Activated naive CD4-positive, alpha-beta T cell treated with anti-CD3 and anti-CD28 coated beads, Interleukin-2, amount 50 U/mL, for 24 hours (primary cell): ENCODE measurements around the gene CLIP2.
A peak's percentile ranks its signal among the peaks of the same experiment; 100 is the strongest.
"Not testable (repeated sequence)": the region's sequence is repeated elsewhere in the genome, so short reads cannot be mapped to it uniquely, and the experiment has no call there.

ENCODE experiments used
- H3K27ac Mint-ChIP-seq: one replicate; pipeline ENCODE4 v1.8.0; 2021; ENCODE audit warnings: mild to moderate bottlenecking, mixed read lengths
- H3K27me3 Mint-ChIP-seq: one replicate; pipeline ENCODE4 v1.8.0; 2021; ENCODE audit warnings: mixed read lengths
- H3K36me3 Mint-ChIP-seq: one replicate; pipeline ENCODE4 v1.8.0; 2021; ENCODE audit warnings: mixed read lengths
- H3K4me1 Mint-ChIP-seq: one replicate; pipeline ENCODE4 v1.8.0; 2021; ENCODE audit warnings: mixed read lengths
- H3K4me3 Mint-ChIP-seq: one replicate; pipeline ENCODE4 v1.8.0; 2021; ENCODE audit warnings: mild to moderate bottlenecking, mixed read lengths
- H3K9me3 Mint-ChIP-seq: one replicate; pipeline ENCODE4 v1.8.0; 2021; ENCODE audit warnings: mixed read lengths

The CLIP2 gene

DNA sequence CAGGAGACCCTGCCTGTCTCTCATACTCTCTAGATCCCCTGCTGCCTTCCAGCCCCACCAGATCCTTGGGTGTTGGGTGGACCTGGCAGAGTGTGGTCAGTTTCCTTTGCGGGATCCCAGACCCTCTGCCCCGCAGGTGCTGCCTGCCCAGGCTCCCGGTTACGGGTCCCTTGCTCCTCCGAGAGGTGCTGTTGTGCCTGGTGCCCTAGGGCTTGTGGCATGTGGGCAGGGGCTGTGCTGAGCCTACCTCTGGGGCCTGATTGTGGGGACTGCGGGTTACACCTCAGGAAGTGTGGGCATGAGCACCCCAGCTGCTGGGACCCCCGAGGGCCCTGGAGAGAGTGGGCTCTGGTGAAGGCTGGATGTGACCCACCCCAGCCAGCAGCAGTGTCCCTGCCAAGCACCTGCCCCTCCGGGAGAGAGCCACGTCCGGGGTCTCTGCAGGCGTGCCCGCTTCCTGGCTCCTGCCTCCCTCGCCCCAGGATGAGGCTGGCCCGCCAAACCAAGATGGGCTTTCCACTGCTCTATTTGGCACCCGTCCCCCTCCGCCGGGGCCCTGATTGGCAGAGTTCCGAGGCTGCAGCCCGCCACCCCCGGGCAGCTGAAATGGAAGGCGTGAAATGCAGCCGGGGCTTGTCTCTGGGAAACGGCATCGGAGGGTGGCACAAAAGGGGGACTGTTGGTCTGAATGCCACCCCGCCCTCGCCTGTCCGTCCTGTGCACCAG lies 17.0 kb downstream of the CLIP2 start:
- H3K9me3 Mint-ChIP-seq = no peaks in the 10 kb centered on the region
- peaks cover 10% of the 10 kb centered on the region for H3K4me1 Mint-ChIP-seq
- peaks cover 5% of the 10 kb centered on the region for H3K27me3 Mint-ChIP-seq
- no peaks in the 10 kb centered on the region for H3K36me3 Mint-ChIP-seq
- H3K27ac Mint-ChIP-seq = no peak overlapping the region
- peak overlapping the region; percentile 64 for H3K4me3 Mint-ChIP-seq

DNA sequence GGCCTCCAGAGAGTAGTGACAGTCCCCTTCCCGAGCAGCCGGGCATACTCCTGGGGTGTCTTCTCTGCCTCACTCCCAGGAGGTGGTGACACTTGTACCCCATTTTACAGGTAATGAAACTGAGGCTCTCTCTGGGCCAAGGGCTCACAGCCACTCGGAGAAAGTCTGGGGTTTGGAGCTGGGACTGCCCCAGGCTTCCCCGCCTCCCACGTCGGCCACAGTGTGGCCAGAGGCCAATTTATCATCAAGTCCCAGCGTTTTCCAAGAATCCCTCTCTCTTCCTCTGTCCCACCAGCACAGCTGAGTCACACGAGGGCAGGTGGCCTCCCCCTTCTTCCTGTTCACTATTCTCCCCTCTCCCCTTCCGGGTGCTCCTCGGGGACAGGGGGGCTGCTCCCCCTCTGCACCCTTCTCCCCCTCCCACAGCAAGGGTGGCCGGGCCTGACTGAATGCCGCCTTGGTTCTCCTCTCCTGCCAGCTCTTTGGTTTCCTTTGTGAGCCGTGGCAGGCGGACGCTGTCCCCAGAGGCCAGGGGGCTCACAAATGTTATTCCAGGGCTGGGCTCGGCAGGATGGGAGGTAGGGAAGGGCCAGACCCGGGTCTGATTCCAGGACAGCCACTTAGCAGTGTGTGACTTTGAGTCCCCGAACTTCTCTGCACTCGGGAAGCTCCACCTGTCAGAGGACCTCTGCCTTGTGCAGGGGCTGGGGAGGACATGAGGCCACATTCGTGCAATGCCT lies 17.7 kb downstream of the CLIP2 start:
- Mint-ChIP-seq H3K9me3 (no peaks in the 10 kb centered on the region), H3K36me3 (no peaks in the 10 kb centered on the region), H3K27me3 (peaks cover 8% of the 10 kb centered on the region), H3K4me1 (peaks cover 10% of the 10 kb centered on the region), H3K27ac (no peak overlapping the region), H3K4me3 (peak overlapping the region; percentile 64)

- no peaks in the 10 kb centered on the region for H3K36me3 Mint-ChIP-seq
- no peak overlapping the region for H3K4me3 Mint-ChIP-seq
- peaks cover 8% of the 10 kb centered on the region for H3K27me3 Mint-ChIP-seq
- no peak overlapping the region for H3K27ac Mint-ChIP-seq
- no peaks in the 10 kb centered on the region for H3K9me3 Mint-ChIP-seq
- peaks cover 10% of the 10 kb centered on the region for H3K4me1 Mint-ChIP-seq
Observed at GRCh38 chr7:74307738-74308505, 18.7 kb downstream of the CLIP2 start.

DNA sequence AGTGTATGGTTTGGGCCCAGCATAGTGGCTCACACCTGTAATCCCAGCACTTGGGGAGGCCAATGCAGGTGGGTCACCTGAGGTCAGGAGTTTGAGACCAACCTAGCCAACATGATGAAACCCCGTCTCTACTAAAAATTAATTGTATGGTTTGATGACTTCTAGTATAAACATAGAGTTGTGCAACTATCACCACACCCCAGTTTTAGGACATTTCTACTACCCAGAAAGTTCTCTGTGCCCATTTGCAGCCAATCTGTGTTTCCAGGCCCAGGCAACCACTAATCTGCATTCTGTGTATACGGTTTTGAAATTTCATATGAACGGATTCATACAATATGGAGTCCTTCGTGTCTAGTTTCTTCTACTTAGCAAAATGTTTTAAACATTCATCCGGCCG lies 20.0 kb downstream of the CLIP2 start:
- Mint-ChIP-seq H3K9me3 (no peaks in the 10 kb centered on the region), H3K27me3 (peaks cover 8% of the 10 kb centered on the region), H3K4me3 (no peak overlapping the region), H3K4me1 (peaks cover 10% of the 10 kb centered on the region), H3K27ac (no peak overlapping the region), H3K36me3 (no peaks in the 10 kb centered on the region)

DNA sequence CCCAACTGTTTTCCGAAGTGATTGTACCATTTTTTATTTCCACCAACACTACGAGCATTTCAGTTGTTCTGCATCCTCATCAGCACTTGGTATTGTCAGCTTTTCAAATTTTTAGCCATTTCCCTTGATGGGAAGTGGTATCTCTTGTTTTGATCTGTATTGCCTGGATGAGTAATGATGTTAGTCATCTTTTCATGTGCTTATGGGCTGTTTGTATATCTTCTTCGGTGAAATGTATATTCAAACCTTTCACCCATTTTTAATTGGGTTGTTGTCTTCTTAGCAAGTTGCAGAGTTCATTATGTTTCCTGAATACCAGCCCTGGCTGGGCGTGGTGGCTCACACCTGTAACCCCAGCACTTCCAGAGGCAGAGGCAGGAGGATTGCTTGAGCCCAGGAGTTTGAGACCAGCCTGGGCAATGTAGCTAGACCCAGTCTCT lies 22.1 kb downstream of the CLIP2 start:
- Mint-ChIP-seq H3K27ac (no peak overlapping the region), H3K27me3 (peaks cover 8% of the 10 kb centered on the region), H3K9me3 (no peaks in the 10 kb centered on the region), H3K36me3 (no peaks in the 10 kb centered on the region), H3K4me3 (no peak overlapping the region), H3K4me1 (peaks cover 10% of the 10 kb centered on the region)

- Mint-ChIP-seq H3K27ac (no peak overlapping the region), H3K9me3 (no peaks in the 10 kb centered on the region), H3K4me3 (no peak overlapping the region), H3K4me1 (no peaks in the 10 kb centered on the region), H3K27me3 (peaks cover 7% of the 10 kb centered on the region), H3K36me3 (no peaks in the 10 kb centered on the region)
Observed at GRCh38 chr7:74312418-74313028, 23.3 kb downstream of the CLIP2 start.

DNA sequence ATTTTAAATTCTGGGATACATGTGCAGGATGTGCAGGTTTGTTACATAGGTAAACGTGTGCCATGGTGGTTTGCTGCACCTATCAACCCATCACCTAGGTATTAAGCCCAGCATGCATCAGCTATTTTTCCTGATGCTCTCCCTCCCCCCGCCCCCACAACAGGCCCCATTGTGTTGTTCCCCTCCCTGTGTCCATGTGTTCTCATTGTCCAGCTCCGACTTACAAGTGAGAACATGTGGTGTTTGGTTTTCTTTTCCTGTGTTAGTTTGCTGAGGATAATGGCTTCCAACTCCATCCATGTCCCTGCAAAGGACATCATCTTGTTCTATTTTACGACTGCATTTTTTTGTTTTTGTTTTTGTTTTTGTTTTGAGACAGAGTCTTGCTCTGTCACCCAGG lies 26.7 kb downstream of the CLIP2 start:
- not testable (repeated sequence) for H3K36me3 Mint-ChIP-seq, H3K27ac Mint-ChIP-seq, H3K4me1 Mint-ChIP-seq, H3K27me3 Mint-ChIP-seq, H3K9me3 Mint-ChIP-seq, H3K4me3 Mint-ChIP-seq

GRCh38 chr7:74317146-74317782 lies 28.1 kb downstream of the CLIP2 start:
- H3K4me3 Mint-ChIP-seq = no peak overlapping the region
- no peaks in the 10 kb centered on the region for H3K36me3 Mint-ChIP-seq
- H3K4me1 Mint-ChIP-seq = no peaks in the 10 kb centered on the region
- H3K27me3 Mint-ChIP-seq = no peaks in the 10 kb centered on the region
- no peaks in the 10 kb centered on the region for H3K9me3 Mint-ChIP-seq
- H3K27ac Mint-ChIP-seq = no peak overlapping the region

DNA sequence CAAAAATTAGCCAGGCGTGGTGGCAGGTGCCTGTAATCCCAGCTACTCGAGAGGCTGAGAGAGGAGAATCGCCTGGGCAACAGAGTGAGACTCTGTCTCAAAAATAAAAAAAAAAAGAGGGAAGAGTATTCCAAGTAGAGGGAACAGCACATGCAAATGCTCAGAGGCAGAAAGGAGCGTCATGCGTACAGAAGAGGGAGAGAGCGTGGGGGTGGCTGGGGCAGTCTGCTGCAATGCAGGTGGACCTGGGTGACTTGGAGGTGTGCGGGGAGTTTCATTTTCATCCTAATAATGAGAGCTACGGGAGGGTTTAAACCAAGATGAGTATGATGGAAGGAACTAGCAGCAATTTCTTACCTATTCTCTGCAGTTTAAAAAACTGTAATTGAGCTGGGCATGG lies 28.8 kb downstream of the CLIP2 start:
- Mint-ChIP-seq H3K27ac (no peak overlapping the region), H3K9me3 (no peaks in the 10 kb centered on the region), H3K4me1 (no peaks in the 10 kb centered on the region), H3K36me3 (no peaks in the 10 kb centered on the region), H3K4me3 (no peak overlapping the region), H3K27me3 (no peaks in the 10 kb centered on the region)

- H3K27ac Mint-ChIP-seq = no peak overlapping the region
- no peaks in the 10 kb centered on the region for H3K9me3 Mint-ChIP-seq
- H3K4me1 Mint-ChIP-seq = no peaks in the 10 kb centered on the region
- H3K36me3 Mint-ChIP-seq = no peaks in the 10 kb centered on the region
- H3K27me3 Mint-ChIP-seq = no peaks in the 10 kb centered on the region
- H3K4me3 Mint-ChIP-seq = no peak overlapping the region
Observed at GRCh38 chr7:74320645-74321221, 31.5 kb downstream of the CLIP2 start.

- H3K9me3 Mint-ChIP-seq, H3K36me3 Mint-ChIP-seq, H3K27me3 Mint-ChIP-seq, H3K4me1 Mint-ChIP-seq, H3K27ac Mint-ChIP-seq, H3K4me3 Mint-ChIP-seq: not testable (repeated sequence)
Observed at GRCh38 chr7:74322892-74323291, 33.7 kb downstream of the CLIP2 start.

DNA sequence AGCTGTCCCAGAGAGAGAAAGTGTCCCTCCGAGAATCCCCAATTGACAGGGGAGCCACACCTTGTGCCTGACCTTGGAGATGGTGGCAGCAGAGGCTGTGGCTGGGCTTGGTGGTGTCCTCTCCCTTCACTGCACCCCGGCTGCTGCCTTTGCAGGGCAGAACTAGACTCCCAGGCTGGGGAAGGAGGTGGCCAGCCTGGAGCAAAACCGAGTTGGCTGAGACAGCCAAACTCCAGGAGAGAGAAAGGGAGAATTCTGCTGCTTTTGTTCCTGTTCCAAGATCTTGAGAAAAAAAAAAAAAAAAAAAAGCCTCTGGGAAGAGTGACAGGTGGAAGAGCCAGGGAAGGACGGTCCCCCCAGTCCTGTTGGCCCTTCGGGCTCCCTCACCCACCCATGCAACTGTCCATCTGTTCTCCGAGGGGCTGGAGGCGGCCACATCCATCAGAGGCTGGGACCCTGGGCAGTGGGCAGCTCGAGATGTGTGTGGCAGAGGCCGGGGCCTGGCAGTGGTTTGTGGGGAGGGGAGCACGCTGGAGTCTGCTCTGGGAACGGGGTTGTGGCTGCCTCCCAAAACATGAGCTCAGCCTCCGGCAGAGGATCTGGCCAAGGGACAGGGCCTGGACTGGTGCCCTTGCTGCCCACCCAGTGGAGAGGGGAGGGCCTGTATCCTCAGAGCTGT lies 35.5 kb downstream of the CLIP2 start:
- Mint-ChIP-seq H3K4me3 (no peak overlapping the region), H3K27ac (no peak overlapping the region), H3K27me3 (no peaks in the 10 kb centered on the region), H3K36me3 (no peaks in the 10 kb centered on the region), H3K4me1 (no peaks in the 10 kb centered on the region), H3K9me3 (no peaks in the 10 kb centered on the region)

DNA sequence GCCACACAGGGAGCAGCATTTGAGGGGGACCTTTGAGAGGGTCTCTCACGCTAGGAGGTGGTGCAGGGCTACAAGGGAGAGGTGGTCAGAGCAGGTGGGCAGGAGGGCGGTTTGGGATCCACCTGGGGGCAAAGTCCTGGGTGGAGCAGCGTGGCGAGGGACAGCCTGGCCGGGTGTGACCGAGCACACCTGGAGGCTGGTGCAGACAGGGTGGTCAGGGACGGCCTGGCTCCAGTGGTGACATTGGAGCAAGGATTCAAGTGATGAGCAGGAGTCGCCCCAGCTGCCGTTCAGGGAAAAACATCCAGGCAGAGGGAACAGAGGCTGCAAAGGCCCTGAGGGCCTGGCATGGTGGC lies 36.0 kb downstream of the CLIP2 start:
- Mint-ChIP-seq H3K4me1 (no peaks in the 10 kb centered on the region), H3K9me3 (no peaks in the 10 kb centered on the region), H3K27me3 (no peaks in the 10 kb centered on the region), H3K36me3 (no peaks in the 10 kb centered on the region), H3K27ac (no peak overlapping the region), H3K4me3 (no peak overlapping the region)

DNA sequence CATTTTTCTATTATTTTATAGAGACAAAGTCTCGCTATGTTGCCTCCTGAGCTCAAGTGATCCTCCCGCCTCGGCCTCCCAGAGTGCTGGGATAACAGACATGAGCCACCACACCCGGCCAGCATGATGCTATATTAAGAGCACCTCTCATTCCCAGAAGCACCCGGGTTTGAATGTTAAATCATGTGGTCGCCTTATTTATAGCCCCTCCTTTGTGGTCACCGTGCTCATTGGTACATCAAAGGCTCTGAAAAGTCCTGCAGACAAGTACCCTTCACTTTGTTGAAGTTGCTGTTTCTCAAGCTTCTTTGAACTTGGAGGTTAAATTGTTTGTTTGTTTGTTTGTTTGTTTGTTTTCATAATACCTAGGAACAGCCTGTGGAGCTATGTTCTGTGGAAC lies 40.0 kb downstream of the CLIP2 start:
- no peak overlapping the region for H3K27ac Mint-ChIP-seq
- H3K4me1 Mint-ChIP-seq = no peaks in the 10 kb centered on the region
- H3K27me3 Mint-ChIP-seq = no peaks in the 10 kb centered on the region
- H3K36me3 Mint-ChIP-seq = no peaks in the 10 kb centered on the region
- H3K4me3 Mint-ChIP-seq = no peak overlapping the region
- H3K9me3 Mint-ChIP-seq = no peaks in the 10 kb centered on the region
